HG03139 (cell line): ENCODE measurements around the gene TPTE2.
"Not testable (repeated sequence)": the region's sequence is repeated elsewhere in the genome, so short reads cannot be mapped to it uniquely, and the experiment has no call there.

ENCODE experiments used
- ATAC-seq: cut with Tn5 transposase; IDR thresholded peaks from one replicate; pipeline ENCODE4 v1.9.1; 2021; ENCODE audit not compliant: unreplicated experiment

Gene TPTE2

DNA sequence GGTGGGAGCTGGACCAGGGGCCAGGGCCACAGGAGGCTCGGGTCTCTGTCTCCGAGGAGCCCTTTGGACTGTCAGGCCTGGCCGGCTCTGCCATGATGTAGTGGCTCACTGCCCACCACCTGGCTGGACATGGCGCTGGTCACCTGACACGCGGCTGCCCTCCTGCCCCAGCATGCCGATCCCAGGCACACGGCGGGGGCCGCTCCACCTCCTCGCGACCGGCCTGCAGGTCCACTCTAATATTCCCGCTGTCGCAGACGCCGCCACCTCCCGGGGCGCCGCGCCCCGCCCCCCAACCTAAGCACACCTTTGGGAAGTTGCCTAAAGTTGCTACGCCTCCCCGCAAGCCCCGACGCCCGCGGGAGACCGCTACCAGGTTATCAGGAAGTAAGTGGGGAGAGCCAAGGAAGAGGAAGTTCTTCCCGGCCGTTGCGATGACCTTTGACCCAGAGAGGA lies at the start of gene TPTE2:
Gene TPTE2, minus strand, starts transcription at position 406 of the 456 bp plus-strand sequence. CDS start 58,298 bp downstream, outside the sequence.
- not testable (repeated sequence) for ATAC-seq

DNA sequence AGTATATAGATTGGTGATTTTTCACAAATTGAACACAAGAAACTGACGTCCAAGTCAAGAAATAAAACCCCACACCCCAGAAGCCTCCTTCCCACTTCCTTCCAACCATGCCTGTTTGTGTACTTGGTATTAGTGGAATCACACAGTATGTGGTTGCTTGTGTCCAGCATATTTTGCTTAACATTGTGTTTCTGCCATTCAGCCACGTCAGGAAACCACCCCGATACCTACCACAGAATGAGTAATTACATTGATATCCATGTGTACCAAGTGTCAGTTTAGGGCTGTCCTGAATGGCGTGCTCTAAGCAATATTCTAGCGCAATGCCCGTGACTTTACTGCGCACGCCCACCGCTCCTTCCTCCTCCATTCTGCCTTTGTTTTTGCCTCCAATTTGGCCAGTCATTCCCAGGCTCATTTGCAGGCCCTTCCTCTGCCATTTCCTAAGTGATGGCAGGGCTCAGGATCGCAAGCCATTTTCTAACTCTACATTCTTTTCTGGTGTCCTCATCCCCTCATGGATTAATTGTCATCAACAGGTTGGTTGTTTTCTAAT lies 46.3 kb upstream of the TPTE2 start:
- ATAC-seq = no peak

DNA sequence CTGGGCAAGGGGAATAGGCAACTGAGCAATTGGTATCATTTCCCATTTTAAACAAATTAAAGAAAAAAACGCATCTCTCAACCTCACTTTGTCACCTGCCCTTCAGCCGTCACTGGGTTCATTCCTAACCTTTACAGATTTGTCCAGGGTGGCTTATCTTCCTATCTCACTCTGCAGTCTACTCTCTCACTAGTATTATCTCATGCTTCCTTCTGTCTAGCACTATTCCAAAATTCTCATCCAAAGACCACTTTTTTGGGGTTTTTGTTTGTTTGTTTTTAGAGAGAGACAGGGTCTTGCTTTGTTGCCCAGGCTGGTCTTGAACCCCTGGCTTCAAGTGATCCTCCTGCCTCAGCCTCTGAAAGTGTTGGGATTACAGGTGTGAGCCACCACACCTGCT lies 45.4 kb upstream of the TPTE2 start:
- ATAC-seq = no peak

DNA sequence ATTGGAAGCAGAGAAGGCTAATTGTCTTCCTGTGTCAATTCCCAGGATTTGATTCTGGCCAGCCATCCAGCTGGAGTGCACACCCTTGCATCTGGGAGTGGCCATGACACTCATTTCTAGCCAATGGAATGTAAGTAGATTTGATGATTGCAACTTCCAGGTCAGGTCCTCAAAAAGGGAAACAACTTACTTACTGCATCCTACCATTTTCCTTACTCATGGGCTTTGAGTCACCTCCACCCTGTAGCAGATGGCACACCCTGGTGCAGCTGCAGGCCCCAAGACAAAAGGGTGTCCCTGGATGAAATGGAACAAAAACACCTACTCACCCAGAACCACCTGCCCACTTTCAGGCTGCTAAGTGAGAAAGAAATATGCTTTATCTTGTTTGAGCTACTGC lies 44.8 kb upstream of the TPTE2 start:
- ATAC-seq = no peak

DNA sequence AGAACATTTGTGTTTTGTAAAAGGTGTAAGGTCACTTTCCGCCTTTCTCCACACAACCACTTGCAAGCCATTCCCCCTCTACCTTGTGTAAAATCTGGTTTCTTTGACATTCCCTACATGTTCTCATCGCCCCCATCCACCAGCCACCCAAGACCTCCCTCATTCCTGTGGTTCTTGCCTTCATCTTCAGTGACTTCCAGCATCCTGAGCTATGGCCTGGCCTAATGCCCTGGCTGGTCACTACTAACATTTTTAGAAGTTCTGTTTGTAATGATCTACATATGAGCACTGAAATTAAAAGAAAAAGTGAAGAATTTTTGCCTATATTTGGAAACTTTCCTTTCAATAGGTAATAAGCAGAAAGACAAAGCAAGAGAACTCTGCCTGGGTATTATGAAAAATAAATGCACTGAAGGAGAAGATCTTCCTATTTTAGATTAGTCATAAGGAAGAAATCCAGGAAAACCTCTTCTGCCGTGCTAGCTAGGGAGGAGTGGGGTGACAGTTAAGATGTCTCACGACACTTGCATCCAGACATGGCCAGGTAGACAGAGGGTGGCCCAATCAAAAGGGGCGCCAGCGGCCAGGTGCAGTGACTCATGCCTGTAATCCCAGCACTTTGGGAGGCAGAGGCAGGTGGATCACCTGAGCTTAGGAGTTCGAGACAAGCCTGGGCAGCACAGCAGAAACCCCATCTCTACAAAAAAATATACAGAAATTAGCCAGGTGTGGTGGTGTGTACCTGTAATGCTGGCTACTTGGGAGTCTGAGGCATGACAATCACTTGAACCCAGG lies 44.0 kb upstream of the TPTE2 start:
- ATAC-seq = no peak

DNA sequence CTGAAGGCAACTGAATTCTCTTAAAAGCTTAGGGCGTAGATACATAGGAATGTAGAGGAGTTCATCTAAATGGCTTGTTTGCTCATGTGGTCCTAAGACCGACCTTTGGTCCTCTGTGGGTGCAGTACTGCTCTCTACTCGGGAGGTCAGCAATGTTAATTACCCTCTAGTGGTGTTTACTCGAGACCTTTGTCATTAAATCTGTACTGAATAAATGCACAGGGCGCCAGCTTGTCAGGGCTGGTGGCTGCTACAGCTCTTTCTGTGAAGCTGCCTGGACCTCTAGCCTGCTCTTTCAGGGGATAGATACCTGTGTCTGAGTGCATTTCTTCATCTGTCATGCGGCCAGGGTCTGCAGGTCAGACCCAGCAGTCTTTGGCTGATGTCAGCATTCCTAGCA lies 43.0 kb upstream of the TPTE2 start:
- no peak for ATAC-seq

DNA sequence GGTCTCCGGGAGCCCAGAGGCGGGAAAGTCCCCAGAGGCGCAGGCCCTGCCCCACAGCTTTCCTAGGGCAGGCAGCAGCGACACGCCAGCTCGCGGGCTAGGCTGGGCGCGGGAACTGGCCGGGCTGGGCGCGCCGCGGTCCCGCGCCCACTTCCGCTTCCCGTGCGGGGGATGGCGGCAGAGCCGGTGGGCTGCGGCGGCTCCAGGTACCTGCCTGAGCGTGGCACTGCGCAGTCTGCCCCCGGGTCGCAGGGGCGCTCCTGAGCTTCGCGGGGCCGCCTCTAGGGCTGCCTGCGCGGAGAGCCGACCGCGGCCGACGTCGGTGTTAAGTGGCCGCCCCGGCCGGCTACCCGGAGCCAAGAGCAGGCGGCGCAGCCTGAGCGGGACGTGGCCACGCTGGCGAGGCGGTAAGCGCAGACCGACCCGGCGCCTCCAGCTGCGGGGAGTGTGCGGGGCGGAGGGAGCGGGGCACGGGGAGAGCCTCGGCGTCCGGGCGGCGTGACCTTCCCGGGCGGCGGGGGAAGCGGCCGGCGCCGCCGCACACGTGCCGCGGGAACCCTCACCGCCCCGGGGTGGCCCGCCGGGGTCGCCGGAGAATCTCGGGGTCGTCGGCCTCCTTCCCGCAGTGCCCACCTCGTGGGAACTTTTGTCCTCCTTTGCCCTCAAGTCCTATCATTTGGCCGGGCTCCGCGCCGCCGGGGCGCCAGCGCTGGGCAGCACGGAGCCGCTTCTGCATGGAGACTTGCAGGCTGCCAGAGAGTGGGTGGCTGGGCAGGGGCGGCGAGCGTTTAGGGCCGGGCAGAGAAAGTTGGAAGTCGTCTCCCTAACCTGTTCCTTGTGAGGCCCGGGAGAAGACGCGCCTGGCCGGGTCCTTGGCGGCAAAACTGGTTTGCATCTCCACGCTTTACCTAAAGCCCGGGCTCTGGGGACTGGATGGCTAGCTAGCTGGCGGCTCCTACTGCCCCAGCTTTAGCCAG lies 40.7 kb upstream of the TPTE2 start:
- peak; percentile 83 for ATAC-seq

DNA sequence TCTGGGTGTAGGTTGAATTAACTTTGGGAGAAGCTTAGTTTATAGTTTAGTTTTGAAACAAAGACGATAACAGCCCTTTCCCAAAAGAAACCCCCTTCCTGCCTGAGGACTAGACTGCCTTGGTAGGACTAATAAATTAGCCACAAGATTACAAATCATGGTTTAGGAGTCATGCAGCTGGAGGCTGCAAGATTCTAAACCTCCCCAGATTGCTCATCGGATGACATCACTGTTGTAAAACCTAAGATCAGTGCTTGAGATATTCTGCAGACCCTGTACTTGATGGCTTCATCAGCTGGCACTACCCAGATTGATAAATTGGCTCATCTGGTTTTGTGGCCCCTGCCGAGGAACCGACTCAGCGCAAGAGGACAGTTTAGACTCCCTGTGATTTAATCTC lies 36.2 kb upstream of the TPTE2 start:
- ATAC-seq = no peak

DNA sequence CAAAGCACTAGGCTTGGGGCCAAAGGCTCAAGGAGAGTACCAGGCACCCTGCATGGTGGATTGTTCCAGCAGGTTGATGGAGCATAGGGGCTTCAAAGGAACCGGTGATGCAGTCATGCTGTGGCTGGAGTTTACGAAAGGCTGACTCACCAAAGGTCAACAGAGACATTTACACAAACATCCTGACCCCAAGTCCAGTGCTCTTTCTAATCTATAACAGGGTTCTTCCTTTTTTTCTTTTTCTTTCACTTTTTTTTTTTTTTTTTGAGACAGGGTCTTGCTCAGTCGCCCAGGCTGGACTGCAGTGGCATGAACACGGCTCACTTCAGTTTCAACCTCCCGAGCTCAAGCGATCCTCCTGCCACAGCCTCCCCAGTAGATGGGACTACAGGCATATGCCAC lies 35.6 kb upstream of the TPTE2 start:
- no peak for ATAC-seq

DNA sequence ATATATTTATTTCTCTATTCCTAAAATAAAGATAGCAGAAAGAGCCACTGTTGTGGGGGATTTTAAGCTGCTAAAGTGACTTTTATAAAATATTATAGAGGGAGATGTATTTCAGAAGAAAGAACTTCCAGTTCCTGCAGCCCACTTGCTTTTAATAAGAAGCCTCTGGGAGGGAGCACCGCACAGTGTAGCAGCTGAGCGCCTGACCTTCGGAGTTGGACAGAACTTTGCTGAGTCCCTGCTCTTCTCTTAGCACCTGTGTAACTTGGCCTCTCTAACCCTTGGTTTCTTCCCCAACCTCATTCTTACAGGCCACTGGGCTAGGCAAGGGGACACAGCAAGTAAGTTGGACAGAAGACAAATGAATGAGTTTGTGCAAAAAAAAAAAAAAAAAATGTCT lies 34.8 kb upstream of the TPTE2 start:
- no peak for ATAC-seq

DNA sequence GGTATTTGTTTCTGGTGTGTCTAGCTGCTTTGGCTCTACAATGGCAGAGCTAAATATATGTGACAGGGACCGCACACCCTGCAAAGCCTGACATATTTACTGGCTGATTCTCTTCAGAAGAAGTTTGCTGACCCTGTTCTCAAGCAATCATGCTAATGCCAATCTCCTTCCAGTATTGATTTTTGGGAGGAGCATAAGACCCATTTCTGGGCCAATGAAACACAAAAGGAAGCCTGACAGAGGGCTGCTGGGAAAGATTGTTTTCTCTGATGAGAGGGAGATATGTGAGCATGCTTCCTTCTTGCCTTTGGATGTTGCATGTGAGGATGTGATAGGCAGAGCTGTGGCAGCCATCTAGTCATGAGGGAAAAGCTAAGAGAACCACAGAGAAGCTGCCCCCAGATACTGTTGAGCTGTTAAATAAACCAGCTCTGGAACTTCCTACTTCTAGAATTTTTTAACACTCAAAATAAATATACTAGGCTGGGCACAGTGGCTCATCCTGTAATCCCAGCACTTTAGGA lies 31.4 kb upstream of the TPTE2 start:
- ATAC-seq = no peak

DNA sequence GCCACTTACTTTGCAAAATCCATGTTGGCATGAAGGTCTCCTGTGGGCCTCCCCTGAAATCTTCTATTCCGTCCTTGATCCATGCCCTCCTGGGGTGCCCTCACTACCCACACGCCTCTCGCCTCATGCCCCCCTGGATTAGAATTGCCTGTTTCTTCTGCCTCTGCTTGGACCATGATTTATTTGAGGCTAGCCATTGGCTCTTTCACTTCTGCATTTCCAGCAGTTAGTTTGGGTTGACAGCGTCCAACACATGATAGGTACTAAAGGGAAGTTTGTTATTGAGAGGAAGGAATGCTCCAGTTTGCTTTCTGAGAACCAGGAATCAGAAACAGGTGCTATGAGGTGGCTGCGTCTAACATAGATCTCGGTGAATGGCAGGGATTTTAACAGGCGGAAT lies 30.5 kb upstream of the TPTE2 start:
- no peak for ATAC-seq

DNA sequence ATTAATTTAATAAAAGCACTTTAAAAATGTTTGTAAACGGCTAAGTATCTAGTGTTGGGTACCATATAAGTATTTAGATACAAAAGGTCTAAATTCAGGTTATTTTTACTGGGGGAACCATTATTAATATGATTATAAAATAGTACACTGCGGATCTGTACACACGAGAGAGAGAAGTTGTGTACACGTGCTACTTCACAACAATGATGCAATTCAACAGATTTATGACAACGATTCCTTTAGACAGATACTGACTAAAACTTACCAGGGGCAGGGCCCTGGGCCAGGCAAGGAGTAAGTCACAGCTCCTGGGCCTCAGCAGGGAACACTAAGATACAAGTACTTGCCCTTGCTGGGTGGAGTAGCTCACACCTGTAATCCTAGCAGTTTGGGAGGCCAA lies 29.1 kb upstream of the TPTE2 start:
- ATAC-seq = no peak

DNA sequence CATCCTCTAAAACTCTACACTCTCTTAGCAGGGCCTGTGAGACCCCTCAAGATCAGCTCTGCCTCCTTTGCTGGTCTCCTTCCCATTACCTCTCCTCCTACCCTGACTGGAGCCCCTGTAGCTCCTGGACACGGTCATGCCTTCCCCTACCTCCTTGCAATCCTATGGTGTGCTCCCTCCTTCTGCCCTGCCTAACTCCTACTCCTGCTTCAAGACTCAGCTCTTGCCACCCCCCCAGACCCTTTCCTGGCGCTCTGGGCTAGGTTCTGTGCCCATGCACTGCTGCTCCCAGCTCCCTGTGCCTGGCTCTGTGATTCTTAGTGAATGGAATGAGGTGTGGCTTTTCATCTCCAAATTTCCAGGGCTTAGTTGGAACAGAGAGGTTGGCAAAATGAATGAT lies 28.0 kb upstream of the TPTE2 start:
- ATAC-seq = no peak

DNA sequence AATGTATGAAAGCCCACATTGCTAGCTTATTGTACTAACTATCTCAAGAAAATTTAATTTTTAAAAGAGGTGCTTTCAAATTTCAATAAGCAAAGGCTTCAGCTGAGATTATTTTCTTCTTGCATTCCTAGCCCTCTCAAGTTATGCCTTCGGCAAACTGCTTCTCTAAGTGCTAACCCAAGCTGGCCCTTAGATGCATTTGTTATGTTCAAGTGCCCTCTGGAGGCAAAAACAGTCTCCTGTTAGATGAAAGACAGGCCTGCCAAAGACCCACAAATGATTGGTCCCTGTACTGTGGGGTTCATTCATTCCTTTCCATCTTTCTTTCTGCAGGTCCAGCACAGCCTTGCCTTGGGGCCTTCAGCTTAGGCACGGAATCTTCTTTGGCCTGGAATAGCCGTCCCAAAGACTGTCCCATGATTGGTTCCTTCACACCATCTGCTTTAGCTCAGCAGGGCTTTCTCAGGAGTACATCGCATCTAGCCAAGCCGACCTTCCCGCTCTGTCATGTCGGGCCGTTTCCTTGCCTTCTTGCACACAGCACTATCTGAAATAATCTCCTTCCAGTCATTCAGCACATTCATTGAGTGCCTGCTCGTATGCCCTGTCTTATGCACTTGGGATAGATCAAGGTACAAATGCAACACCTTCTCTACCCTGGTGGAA lies 26.4 kb upstream of the TPTE2 start:
- ATAC-seq = peak; percentile 49

DNA sequence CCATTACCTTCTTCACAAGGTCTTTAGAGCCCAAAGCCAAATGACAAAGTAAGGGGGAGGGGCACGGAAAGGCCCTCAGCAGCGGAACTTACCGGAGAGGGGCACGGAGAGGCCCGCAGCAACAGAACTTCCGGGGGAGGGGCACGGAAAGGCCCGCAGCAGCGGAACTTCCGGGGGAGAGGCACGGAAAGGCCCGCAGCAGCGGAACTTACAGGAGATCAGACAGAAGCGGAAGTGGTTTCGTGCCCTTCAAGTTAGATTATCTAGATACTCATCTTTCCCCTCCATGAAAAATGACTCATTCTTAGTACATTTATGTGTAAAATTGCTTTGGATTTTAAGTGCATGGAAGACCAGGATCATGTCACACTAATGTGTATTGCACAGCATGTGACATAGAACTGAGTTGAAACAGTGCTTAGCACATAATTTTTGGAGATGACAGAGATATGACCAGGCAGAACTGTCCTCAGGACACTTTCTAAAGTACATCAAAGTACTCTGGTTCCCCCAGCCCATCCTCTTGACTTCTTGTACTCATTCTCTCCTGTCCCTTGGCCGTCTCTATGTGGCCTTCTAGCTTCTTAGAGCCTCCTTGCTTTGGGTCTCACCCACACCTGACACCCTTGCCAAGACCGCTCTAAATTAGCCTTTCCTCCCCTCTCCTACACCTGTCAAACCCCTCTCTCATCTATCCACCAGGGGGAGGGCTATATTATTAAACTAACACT lies 25.7 kb upstream of the TPTE2 start:
- peak; percentile 75 for ATAC-seq

DNA sequence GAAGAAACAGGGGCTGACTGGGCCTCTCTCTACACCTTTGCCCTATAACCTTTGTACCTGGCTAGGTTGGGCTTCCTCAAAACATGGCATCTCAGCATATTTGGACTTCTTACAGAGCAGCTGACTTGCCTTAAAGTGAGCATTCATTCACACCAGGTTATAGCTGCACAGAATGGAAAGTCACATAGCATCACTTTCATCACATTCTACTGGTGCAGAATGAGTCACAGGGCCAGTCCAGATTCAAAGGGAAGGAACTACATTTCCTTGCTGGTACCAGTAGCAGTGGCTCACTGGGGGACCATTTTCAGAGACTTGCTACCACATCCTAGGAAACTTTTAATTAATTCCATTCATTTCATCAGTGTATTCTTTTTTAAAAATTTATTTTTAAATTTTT lies 20.3 kb upstream of the TPTE2 start:
- ATAC-seq = no peak

DNA sequence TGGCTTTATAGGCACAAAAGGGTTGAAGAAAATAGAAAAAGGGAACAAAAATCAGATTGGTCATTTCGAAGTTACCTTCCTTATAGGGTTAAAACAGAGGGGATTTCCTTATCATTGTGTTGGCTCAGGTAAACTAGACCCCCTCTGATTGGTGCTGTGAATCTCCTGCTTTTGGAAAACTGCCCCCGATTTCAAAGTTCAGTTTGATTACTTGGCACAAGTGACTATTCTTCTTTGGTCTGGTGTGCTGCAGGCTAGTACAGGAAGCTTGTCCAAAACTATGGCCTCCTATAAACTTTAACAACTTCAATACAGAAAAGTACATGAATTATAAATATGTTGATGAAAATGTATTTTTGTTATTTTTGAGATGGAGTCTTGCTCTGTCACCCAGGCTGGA lies 13.9 kb upstream of the TPTE2 start:
- ATAC-seq = no peak

DNA sequence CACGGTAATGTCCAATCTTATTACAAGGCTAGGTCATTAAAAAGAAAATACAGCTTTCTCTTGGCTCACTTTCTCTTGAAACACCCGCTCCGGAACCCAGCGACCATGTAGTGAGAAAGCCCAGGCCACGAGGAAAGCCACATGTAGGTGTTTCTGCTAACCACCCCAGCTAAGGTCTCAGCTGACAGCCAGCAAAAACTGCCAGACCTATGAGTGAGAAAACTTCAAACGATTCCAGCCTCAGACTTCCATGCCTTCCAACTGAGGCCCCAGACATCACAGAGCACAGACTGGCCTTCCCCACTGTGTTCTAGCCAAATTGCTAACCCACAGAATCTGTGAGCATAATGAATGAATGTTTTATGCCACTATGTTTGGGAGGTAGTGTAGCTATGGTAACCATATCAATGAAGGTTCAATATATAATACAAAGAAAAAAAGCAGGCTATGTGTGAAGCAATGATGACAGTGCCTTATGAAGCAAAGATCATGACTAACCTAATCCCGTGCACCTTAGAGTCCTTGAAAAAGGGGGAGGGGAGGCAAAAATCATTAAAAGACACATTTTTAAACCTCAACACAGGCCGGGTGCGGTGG lies 11.9 kb upstream of the TPTE2 start:
- no peak for ATAC-seq

DNA sequence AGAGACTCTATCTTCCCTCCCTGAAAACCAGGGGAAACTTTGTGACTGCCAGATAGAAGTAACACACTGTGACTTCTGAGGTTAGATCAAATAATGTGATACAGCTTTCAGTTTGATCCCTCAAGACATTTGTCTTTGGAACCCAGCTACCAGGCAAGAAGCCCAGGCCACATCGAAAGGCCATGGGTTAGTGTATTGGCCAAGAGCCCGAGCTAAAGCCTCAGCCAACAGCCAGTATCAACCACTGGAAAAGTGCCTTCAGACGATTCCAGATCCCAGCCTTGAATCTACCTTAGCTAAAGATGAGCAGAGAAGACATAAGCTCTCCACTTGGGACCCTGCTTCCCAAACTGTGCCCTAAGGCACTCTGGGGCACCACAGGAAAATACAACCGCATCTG lies 10.9 kb upstream of the TPTE2 start:
- ATAC-seq = no peak
